Astrocyte (in vitro differentiated cells and primary cell): ENCODE data around the gene RGS17. TPM values are rescaled to one million over a fixed set of nuclear protein-coding genes. Genes with fewer than 3 reads are reported as not detected.

Source experiments
- DNase-seq: peaks from one replicate; pipeline ENCODE4 v3.0.0-alpha.2; 2010; ENCODE audit warnings: low read depth
- FAIRE-seq: peaks from 2 replicates; lab custom pipeline; 2011; peaks lifted over from hg19 to GRCh38; lab: Jason Lieb, UNC
- H2AFZ ChIP-seq: 2 replicates; pipeline ENCODE4 v1.6.0; 2012; ENCODE audit warnings: low read depth, low read length, inconsistent platforms
- H3K27ac ChIP-seq: 2 replicates; pipeline ENCODE4 v1.5.1; 2011; ENCODE audit warnings: low read depth, low read length, inconsistent platforms
- H3K27me3 ChIP-seq: 2 replicates; pipeline ENCODE4 v1.6.0; 2011; ENCODE audit warnings: low read length, inconsistent platforms; ENCODE audit not compliant: insufficient read depth
- H3K36me3 ChIP-seq: 2 replicates; pipeline ENCODE4 v1.5.1; 2011; ENCODE audit warnings: low read length, inconsistent platforms; ENCODE audit not compliant: insufficient read depth
- H3K4me1 ChIP-seq: 2 replicates; pipeline ENCODE4 v1.5.1; 2011; ENCODE audit warnings: low read length, inconsistent platforms; ENCODE audit not compliant: insufficient read depth
- H3K4me2 ChIP-seq: 2 replicates; pipeline ENCODE4 v1.6.0; 2012; ENCODE audit warnings: low read length, inconsistent platforms
- H3K4me3 ChIP-seq: 2 replicates; pipeline ENCODE4 v1.5.1; 2011; ENCODE audit warnings: low read depth, mild to moderate bottlenecking, low read length, inconsistent platforms; ENCODE audit not compliant: insufficient read depth
- H3K79me2 ChIP-seq: 2 replicates; pipeline ENCODE4 v1.6.0; 2012; ENCODE audit warnings: mild to moderate bottlenecking, low read length, inconsistent platforms; ENCODE audit not compliant: insufficient read depth
- H3K9ac ChIP-seq: 2 replicates; pipeline ENCODE4 v1.6.0; 2012; ENCODE audit warnings: mild to moderate bottlenecking, low read length, inconsistent platforms
- H3K9me3 ChIP-seq: 2 replicates; pipeline ENCODE4 v1.5.1; 2012; ENCODE audit warnings: low read depth, mild to moderate bottlenecking, low read length, inconsistent platforms; ENCODE audit not compliant: insufficient read depth
- H4K20me1 ChIP-seq: 2 replicates; pipeline ENCODE4 v1.6.0; 2012; ENCODE audit warnings: low read length, inconsistent platforms; ENCODE audit not compliant: insufficient read depth
- H3K27ac Mint-ChIP-seq: one replicate; pipeline ENCODE4 v1.8.0; 2021; ENCODE audit warnings: mild to moderate bottlenecking, mixed read lengths; ENCODE audit not compliant: unreplicated experiment
- H3K27me3 Mint-ChIP-seq: one replicate; pipeline ENCODE4 v1.8.0; 2021; ENCODE audit warnings: low read depth, mixed read lengths; ENCODE audit not compliant: unreplicated experiment
- H3K36me3 Mint-ChIP-seq: one replicate; pipeline ENCODE4 v1.8.0; 2021; ENCODE audit warnings: low read depth, mixed read lengths; ENCODE audit not compliant: unreplicated experiment
- H3K4me1 Mint-ChIP-seq: one replicate; pipeline ENCODE4 v1.8.0; 2021; ENCODE audit warnings: low read depth, mixed read lengths; ENCODE audit not compliant: unreplicated experiment
- H3K4me3 Mint-ChIP-seq: one replicate; pipeline ENCODE4 v1.8.0; 2021; ENCODE audit warnings: mild to moderate bottlenecking, moderate library complexity, mixed read lengths; ENCODE audit not compliant: unreplicated experiment
- H3K9me3 Mint-ChIP-seq: one replicate; pipeline ENCODE4 v1.8.0; 2021; ENCODE audit warnings: mild to moderate bottlenecking, mixed read lengths; ENCODE audit not compliant: unreplicated experiment
- CTCF ChIP-seq: IDR thresholded peaks from 2 replicates; pipeline ENCODE4 v1.5.1; 2011; ENCODE audit warnings: low read depth, mild to moderate bottlenecking, inconsistent platforms, low read length, moderate library complexity; ENCODE audit not compliant: insufficient read depth
- EZH2 ChIP-seq: IDR thresholded peaks from 2 replicates; pipeline ENCODE4 v1.6.1; 2012; ENCODE audit warnings: mild to moderate bottlenecking, low read length, inconsistent platforms; ENCODE audit not compliant: insufficient read depth
- total RNA-seq: library from RNA; stranded (reverse); gene quantifications from 2 replicates; pipeline ENCODE4 v1.2.1, GENCODE V29; 2021

Gene RGS17
- total RNA-seq, 1 donor from 2014 or later: 3.4 TPM

GRCh38 chr6:153069897-153070296, 61.2 kb downstream of the RGS17 start:
- FAIRE-seq: no peak
- peaks cover 2% of the 10 kb centered on the region for H3K4me1 Mint-ChIP-seq
- TF ChIP-seq CTCF (no peak), EZH2 (no peak)
- Histone ChIP-seq H3K4me1 (no peaks in the 10 kb centered on the region), H3K27ac (no peak overlapping the region), H3K9ac (no peak overlapping the region), H2AFZ (no peak overlapping the region), H3K4me3 (no peak overlapping the region), H3K79me2 (no peaks in the 10 kb centered on the region), H3K27me3 (no peaks in the 10 kb centered on the region), H3K4me2 (no peak overlapping the region), H3K36me3 (no peaks in the 10 kb centered on the region), H3K9me3 (no peaks in the 10 kb centered on the region), H4K20me1 (no peaks in the 10 kb centered on the region)
- H3K36me3 Mint-ChIP-seq: no peaks in the 10 kb centered on the region
- no peak overlapping the region for H3K27ac Mint-ChIP-seq
- H3K9me3 Mint-ChIP-seq: no peaks in the 10 kb centered on the region
- H3K27me3 Mint-ChIP-seq: no peaks in the 10 kb centered on the region
- no peak for DNase-seq
- H3K4me3 Mint-ChIP-seq: no peak overlapping the region

- no peak overlapping the region for H3K27ac Mint-ChIP-seq
- peaks cover 11% of the 10 kb centered on the region for H3K9me3 Mint-ChIP-seq
- TF ChIP-seq EZH2: no peak
- TF ChIP-seq CTCF: no peak
- no peaks in the 10 kb centered on the region for H3K9me3 ChIP-seq
- no peaks in the 10 kb centered on the region for H3K4me1 ChIP-seq
- H3K4me1 Mint-ChIP-seq: peaks cover 2% of the 10 kb centered on the region
- H3K79me2 ChIP-seq: no peaks in the 10 kb centered on the region
- H3K36me3 Mint-ChIP-seq: no peaks in the 10 kb centered on the region
- no peaks in the 10 kb centered on the region for H4K20me1 ChIP-seq
- no peaks in the 10 kb centered on the region for H3K27me3 ChIP-seq
- no peak overlapping the region for H3K9ac ChIP-seq
- H3K4me3 Mint-ChIP-seq: no peak overlapping the region
- DNase-seq: no peak
- H3K4me3 ChIP-seq: no peak overlapping the region
- no peaks in the 10 kb centered on the region for H3K27me3 Mint-ChIP-seq
- H3K27ac ChIP-seq: no peak overlapping the region
- H3K36me3 ChIP-seq: no peaks in the 10 kb centered on the region
- H3K4me2 ChIP-seq: no peak overlapping the region
- FAIRE-seq: no peak
- no peak overlapping the region for H2AFZ ChIP-seq
Observed at GRCh38 chr6:153065222-153065621, 65.9 kb downstream of the RGS17 start.

- Mint-ChIP-seq H3K27me3 (no peaks in the 10 kb centered on the region), H3K4me1 (no peaks in the 10 kb centered on the region), H3K27ac (no peak overlapping the region), H3K4me3 (no peak overlapping the region), H3K36me3 (no peaks in the 10 kb centered on the region), H3K9me3 (peaks cover 11% of the 10 kb centered on the region)
- H3K27me3 ChIP-seq: no peaks in the 10 kb centered on the region
- H3K4me3 ChIP-seq: no peak overlapping the region
- DNase-seq (no peak), FAIRE-seq (no peak)
- H4K20me1 ChIP-seq: no peaks in the 10 kb centered on the region
- H3K9me3 ChIP-seq: no peaks in the 10 kb centered on the region
- no peak overlapping the region for H2AFZ ChIP-seq
- no peak overlapping the region for H3K4me2 ChIP-seq
- no peaks in the 10 kb centered on the region for H3K4me1 ChIP-seq
- H3K36me3 ChIP-seq: no peaks in the 10 kb centered on the region
- no peak overlapping the region for H3K9ac ChIP-seq
- no peak for TF ChIP-seq CTCF
- TF ChIP-seq EZH2: no peak
- no peaks in the 10 kb centered on the region for H3K79me2 ChIP-seq
- no peak overlapping the region for H3K27ac ChIP-seq
Observed at GRCh38 chr6:153063936-153064335, 67.1 kb downstream of the RGS17 start.
